ENCODE measurements around the gene MAGEB10. TPM values are rescaled to one million over a fixed set of nuclear protein-coding genes. Genes with fewer than 3 reads are reported as not detected.
"Not testable (repeated sequence)": the region's sequence is repeated elsewhere in the genome, so short reads cannot be mapped to it uniquely, and the experiment has no call there.

Gene MAGEB10
- total RNA-seq = not detected in 2 replicates

GRCh38 chrX:27807690-27808089 is at the start of gene MAGEB10:
Gene MAGEB10 (plus strand): TSS chrX:27807990. CDS start chrX:27821307, 13,317 bp downstream.
- DNase-seq = no peak

- no peak for DNase-seq
These were observed 42.1 kb upstream of the MAGEB10 start for GRCh38 chrX:27765718-27766117.

GRCh38 chrX:27767387-27767786 is 40.4 kb upstream of the MAGEB10 start:
- no peak for DNase-seq

- DNase-seq = no peak
These were observed 31.8 kb upstream of the MAGEB10 start for GRCh38 chrX:27775984-27776383.

- DNase-seq = no peak
These were observed 11.0 kb upstream of the MAGEB10 start for GRCh38 chrX:27796640-27797257.

GRCh38 chrX:27797575-27797974 is 10.2 kb upstream of the MAGEB10 start:
- no peak for DNase-seq

- DNase-seq = no peak
These were observed 436 bp downstream of the MAGEB10 start for GRCh38 chrX:27808226-27808625.

- not testable (repeated sequence) for DNase-seq
These were observed 1.4 kb downstream of the MAGEB10 start for GRCh38 chrX:27808991-27809859.

- DNase-seq = peak; percentile 27
These were observed 7.4 kb downstream of the MAGEB10 start for GRCh38 chrX:27815209-27815608.

GRCh38 chrX:27823812-27824211 is 16.0 kb downstream of the MAGEB10 start:
- no peak for DNase-seq

- no peak for DNase-seq
These were observed 30.4 kb downstream of the MAGEB10 start for GRCh38 chrX:27838185-27838584.

GRCh38 chrX:27840881-27841280 is 33.1 kb downstream of the MAGEB10 start:
- DNase-seq = no peak

GRCh38 chrX:27842859-27843258 is 35.1 kb downstream of the MAGEB10 start:
- DNase-seq = no peak

- DNase-seq = no peak
These were observed 52.5 kb downstream of the MAGEB10 start for GRCh38 chrX:27860337-27860736.

- no peak for DNase-seq
These were observed 56.0 kb downstream of the MAGEB10 start for GRCh38 chrX:27863809-27864208.

Other genes starting within 250 kb of the MAGEB10 start
- gene DCAF8L2, start 217.6 kb upstream of the MAGEB10 start, total RNA-seq = not detected in 2 replicates
- not detected in 2 replicates for gene DCAF8L1, start 173.5 kb downstream of the MAGEB10 start, total RNA-seq

All from dermis blood vessel endothelial cell (primary cell).